Stimulated activated CD8-positive, alpha-beta memory T cell treated with anti-CD3 and anti-CD28 coated beads, Interleukin-12 subunit alpha, Interleukin-12 subunit beta, amount 100 ng/mL, for 24 hours (primary cell): ENCODE data around the gene PRKAR1B.

Experiments used
- DNase-seq: peaks from one replicate; pipeline ENCODE4 v3.0.0-alpha.2; 2020; ENCODE audit errors: extremely low read depth

Gene PRKAR1B

DNA sequence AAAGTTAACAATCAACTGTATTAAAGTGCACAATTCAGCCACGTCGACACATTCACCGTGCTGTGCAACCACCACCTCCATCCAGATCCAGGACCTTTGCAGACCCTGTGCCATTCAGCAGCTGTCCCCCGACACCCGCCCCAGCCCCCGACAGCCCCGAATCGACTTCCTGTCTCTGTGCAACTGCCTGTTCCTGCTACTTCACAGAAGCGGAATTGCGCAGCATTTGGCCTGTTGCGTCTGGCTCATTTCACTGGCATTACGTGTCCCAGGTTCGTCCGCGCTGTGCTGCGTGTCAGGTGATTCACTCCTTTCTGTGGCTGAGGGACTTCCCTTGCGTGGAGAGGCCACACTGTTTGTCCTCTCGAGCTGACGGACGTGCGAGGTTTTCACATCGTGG lies 33.8 kb downstream of the PRKAR1B start:
- no peak for DNase-seq

DNA sequence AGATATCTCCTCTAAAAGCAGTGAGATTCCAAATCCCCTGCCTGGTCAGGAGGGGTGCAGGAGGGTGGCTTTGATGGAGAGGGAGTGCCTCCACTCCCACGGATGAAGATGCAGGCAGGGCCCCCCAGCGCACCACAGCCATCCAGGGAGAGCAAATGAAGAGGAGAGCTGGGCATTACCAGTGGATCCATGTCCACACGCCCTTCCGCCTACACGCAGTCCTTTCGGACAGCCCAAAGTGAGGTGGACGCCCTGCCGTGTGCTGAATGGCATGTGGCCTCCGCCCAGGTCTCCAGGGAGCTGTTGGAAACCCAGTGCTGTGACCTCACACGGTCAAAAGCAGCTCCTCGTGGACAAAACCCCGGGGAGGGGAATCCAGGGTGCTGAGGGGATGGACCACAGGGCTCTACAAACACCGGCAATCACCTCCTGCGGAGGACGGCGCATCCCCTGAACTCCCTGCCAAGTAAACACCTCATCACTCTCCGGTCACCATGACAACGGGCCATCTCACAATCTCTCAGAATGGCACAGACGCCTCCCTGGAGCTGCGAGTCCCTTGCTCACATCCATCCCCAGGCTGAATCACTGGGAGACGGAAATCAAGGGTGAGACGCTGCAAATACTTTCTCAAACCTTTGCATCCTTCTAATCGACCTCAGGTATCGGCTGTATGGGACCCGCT lies 35.6 kb downstream of the PRKAR1B start:
- DNase-seq = no peak

DNA sequence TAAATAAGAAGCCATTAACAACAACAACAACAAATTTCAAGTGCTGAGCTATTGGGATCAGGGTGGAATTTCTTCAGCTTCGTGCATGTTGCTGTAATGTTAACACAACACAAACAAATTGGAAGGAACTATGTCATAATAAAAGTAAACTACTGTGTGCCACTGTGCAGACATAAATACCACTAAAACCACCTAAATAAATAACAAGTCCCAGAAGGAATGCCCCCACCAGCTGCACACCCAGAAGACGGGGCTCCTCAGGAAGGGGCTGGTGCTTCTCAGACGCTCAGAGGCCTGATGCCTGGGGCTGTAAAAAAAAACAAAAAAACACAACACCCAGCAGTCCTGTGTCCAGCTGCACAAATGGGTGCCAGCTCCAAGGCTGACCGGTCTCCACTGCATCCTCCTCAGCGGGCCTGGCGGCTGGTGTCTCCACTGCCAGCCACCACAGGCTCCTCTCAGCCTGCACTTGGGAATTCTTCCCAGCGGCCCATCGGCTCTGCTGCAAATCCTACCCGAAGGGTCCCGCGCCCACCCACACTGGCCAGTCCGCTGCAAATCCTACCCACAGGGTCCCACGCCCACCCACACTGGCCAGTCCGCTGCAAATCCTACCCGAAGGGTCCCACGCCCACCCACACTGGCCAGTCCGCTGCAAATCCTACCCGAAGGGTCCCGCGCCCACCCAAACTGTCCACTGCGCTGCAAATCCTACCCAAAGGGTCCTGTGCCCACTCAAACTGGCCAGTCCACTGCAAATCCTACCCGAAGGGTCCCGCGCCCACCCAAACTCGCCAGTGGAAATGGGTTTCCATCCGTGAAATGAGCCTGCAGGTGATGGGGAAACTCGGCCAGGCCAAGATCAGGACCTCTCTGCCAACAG lies 36.4 kb downstream of the PRKAR1B start:
- DNase-seq = no peak

DNA sequence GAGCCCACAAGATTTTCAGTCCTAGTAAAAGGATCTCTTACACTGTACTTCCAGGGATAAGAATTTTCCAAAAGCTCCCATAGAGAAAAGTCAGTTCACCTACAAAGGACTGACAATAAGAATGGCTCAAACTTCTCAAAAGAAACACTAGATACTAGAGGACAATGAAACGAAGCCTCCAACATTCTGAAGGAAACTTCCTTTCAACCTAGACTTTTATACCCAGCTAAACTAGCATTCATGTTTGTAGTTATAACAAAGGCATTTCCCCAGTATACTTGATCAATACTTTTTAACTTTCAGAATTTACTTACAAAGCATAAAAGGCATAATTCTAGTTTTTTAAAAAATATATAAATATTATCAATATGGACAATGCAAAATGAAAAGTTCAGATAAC lies 41.5 kb downstream of the PRKAR1B start:
- no peak for DNase-seq

DNA sequence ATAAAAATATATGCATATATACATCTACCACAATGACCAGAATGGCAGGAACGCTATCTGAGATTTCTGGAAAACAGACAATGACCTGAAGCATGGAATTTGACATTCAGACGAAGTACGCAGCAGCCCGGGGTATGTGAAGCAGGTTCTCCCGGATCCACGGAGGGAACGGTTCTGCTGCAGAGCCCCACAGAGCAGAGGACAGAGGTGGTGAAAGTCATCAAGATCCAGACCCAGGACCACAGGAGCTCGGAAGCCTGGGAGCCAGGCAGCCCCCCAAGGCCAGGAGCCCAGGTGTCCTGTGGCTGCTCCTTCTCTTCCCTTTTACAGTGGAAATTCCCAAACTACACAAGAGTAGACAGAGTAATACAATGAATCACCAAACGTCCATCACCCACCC lies 42.7 kb downstream of the PRKAR1B start:
- no peak for DNase-seq

DNA sequence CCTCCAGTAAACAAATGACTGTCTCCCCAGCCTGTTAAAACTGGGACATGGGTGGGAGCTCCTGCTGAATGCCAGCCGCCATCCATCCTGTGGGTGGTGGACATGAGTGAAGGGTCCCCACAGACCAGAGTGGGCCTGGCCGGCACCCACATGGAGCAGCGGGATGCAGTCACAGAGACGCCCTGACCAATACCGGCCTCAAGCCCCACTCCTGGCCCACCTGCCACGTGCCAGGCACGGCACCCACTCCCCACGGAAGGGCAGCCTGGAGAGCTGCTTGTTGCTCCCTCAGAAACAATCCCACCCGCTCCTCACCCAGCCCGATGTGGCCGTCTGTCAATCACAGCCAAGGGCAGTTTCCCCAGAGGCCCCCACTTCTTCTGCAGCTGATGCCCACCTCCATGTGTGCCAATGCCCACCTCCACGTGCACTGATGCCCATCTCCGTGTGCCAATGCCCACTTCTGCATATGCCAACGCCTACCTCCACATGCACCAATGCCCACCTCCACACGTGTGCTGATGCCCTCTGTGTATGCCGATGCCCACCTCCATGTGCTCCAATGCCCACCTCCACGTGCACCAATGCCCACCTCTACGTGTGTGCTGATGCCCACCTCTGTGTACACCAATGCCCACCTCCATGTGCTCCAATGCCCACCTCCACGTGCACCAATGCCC lies 43.4 kb downstream of the PRKAR1B start:
- DNase-seq = no peak

DNA sequence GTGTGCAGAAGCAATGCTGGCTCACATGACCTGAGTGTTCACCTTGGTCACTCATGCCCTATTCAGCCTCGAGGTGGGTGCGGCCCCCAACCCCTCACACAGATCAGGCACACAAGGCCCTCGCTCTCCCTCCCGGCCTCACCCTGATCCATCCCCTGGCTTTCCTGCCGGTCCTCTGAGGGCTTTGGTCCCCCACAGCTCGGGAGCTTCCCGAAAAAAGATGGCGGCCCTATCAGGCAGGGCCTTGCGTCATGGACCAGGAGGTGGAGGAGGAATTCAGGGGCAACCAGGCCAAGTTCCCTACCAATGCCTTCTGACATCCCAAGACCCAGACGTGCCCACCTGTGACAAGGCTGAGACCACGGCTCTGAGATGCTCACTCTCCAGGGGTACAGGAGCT lies 44.3 kb downstream of the PRKAR1B start:
- DNase-seq = no peak

DNA sequence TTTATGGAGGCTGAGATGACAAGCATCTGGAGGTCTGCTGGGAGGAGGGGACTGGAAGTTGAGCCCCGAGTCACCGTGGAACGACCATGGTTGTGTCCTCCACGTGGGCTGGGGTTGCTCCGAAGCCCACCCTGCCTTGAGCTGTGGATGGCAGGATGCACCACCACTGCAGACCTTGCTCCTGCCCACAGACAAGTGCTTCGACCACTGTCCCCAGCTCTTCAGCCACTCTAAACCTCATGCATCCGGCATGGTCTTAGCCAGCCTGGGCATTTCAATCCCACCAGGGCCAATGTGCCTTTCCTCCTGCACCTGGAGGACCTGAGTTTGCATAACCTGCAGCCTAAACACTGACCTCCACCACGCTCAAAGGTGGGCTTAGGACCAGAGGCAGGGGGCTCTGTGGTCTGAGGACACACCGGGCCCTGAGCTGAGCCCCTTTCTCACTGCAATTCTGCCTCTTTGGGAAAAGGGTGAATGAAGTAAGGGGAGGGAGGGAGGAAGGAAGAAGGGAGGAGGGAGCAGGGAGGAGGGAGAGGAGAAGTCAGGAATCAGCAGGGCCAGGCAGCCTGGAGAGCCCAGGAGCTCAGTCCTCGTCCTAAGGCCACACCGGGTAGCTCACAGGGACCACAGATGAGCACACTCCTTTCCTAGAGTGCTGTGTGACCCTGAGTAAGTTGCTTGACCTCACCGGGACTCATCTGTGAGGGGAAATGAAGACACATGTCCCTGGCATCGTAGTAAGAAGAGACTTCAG lies 45.4 kb downstream of the PRKAR1B start:
- DNase-seq = no peak

DNA sequence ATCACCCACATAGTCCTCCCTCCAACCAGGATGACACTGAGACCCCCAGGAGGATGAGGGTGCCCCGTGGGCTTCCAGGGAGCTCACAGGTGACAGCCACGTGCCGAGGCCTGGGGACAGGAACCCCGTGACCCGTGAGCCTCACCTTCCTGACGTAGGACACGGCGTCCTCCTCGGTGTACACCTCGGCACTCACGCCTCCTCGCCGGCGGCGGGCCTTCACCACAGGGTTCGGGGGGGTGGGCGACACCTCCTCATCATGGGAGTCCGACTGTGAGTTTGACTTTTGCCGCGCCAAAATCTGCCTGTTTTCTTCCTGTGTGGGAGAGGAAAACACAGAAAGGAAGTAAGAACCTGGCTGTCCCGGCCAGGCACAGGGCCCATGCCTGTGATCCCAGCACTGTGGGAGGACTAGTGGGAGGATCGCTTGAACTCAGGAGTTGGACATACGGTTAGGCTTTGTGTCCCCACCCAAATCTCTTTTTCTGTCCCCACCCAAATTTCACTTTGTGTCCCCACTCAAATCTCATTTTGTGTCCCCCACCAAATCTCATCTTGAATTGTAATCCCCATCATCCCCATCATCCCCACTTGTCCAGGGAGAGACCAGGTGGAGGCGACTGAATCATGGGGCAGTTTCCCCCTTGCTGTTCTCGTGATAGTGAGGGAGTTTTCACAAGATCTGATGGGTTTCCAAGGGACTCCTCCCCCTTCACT lies 46.5 kb downstream of the PRKAR1B start:
- no peak for DNase-seq

DNA sequence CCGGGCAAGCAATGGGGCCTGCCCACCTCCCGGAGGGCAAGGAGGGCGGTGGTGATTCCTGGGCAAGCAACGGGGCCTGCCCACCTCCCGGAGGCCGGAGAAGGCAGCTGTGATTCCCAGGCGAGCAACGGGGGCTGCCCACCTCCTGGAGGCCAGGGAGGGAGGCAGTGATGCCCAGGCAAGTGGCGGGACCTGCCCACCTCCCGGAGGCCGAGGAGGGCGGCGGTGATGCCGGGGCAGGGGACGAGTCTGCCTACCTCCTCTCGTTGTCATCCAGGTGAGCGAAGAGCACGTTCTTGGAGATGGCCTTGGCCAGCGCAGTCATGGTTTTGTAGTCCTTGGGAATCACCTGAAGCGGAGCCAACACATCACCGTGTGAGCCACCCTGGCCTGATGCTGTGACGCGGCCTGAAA lies 50.1 kb downstream of the PRKAR1B start:
- DNase-seq = no peak

DNA sequence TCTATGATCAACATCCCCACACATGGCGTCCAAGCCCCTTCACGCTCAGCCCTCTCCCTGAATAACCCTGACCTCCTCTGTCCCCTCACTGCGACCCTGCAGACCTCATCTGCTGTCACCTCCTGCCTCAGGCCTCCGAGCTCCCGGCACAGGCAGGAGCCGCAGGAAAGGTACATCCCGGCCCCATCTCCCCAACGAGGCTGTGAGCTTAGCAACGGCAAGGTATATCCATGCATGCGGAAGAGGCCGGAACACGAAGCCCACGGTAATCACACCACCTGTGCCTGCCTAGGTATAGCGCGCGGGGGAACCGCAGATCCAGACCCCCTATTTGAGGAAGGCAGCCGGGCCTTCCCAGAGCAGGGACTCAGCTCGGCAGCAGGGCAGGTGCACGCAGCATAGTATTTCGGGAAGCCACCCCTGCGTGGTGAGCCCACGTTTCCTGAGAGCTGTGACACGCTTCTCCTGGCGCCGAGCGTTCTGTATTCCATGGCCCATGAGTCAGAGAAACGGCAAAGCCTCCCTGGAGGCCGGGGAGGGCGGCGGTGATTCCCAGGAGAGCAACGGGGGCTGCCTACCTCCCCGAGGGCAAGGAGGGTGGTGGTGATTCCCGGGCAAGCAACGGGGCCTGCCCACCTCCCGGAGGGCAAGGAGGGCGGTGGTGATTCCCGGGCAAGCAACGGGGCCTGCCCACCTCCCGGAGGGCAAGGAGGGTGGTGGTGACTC lies 50.7 kb downstream of the PRKAR1B start:
- no peak for DNase-seq

DNA sequence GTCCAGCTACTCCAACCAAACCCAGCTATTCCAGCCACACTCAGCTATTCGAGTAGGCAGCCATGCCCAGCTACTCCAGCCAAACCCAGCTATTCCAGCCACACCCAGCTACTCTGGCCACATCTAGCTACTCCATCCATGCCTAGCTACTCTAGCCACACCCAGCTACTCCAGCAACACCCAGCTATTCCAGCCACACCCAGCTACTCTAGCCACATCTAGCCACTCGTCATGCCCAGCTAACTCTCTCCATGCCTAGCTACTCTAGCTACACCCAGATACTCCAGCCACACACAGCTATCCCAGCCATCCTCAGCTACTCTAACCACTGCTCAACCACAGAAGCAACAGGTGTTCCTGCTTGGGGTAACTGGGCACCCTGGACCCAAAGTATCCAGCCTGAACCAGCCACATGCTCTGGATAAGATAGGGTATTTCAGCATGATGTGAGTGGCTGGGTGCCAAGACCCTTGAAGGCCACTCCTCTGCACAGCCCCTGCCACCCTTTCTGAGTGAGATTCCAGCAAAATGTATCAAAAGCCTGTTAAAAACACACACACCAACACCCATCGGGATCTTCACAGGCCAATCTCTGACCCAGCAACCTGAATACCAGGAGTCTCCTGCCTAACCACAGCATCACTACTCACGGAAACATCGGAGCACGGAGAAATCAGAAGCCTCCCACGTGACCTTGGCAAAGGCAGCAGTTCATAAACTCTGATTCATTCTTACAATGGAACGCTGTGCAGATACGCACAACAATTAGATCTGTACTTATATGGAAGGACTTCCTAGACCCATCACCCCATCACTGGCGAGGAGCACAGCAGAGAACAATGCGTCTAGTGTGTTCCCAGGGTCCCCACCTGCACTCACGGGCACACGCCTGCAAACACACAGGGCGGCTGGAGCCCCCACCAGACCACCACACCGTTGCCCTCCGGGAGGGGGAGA lies 52.3 kb downstream of the PRKAR1B start:
- no peak for DNase-seq

DNA sequence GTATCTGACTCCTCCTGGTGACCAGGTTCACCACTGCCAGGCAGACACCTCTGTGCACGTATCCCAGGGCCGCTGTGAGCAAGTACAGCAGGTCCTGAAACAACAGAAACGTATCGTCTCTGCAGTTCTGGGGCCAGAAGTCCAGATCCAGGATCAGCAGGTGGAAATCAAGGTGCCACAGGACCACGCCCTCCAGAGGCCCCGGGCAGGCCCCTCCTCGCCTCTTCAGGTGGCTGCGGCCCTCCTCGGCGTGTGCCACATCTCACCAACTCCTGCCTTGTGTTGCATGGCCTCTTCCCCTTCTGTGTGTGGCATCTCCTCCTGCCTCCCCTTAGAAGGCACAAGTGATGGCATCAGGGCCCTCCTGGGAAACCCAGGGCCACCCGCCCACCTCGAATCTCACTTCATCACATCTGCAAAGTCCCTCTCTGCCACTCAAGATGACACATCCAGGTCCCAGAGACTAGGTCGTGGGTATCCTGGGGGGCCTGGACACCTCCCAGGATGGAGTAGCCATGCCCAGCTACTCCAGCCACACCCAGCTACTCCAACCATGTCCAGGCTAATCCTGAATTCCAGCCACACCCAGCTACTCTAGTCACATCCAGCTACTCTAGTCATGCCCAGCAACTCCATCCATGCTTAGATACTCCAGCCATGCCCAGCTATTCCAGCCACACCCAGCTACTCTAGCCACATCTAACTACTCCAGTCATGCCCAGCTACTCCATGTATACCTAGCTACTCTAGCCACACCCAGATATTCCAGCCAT lies 53.2 kb downstream of the PRKAR1B start:
- DNase-seq = no peak

DNA sequence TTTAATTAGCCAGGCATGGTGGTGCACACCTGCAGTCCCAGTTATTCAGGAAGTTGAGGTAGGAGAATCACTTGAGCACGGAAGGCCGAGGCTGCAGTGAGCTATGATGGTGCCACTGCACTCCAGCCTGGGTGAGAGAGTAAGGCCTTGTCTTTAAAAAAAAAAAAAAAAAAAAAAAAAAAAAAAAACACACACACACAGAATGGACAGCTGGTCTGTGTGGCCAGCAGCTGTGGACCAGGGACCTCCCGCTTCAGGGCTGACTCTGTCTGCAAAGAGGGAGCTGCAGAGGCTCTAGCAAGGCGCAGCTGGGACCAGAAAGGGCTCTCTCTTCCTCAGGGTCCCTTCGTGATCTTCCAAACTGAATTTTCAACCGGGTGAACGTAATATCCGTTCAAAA lies 54.2 kb downstream of the PRKAR1B start:
- DNase-seq = no peak

DNA sequence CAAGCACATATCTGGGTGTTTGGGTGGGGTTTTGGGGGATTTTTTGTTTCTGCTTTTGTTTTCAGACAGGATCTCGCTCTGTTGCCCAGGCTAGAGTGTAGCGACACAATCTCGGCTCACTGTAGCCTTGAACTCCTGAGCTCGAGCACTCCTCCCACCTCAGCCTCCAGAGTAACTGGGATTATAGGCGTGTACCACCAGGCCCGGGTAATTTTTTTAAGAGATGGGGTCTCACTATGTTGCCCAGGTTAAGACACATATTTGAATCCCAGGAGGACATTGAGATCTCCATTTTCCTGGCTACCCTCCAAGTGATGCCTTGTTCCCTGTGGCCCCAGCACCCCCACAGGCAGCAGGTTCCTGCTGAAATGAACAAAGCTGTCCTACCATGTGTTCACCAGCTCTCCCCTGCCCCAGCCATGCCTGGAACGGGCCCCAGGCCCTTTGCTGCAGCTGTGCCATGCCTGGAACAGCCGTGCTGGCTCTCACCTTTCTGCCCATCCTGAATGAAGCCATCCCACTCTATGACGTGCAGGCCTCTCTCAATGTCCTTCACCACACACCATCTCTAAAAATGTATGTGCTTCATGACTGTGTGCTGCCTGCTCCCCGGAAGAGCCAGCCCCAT lies 55.6 kb downstream of the PRKAR1B start:
- no peak for DNase-seq

DNA sequence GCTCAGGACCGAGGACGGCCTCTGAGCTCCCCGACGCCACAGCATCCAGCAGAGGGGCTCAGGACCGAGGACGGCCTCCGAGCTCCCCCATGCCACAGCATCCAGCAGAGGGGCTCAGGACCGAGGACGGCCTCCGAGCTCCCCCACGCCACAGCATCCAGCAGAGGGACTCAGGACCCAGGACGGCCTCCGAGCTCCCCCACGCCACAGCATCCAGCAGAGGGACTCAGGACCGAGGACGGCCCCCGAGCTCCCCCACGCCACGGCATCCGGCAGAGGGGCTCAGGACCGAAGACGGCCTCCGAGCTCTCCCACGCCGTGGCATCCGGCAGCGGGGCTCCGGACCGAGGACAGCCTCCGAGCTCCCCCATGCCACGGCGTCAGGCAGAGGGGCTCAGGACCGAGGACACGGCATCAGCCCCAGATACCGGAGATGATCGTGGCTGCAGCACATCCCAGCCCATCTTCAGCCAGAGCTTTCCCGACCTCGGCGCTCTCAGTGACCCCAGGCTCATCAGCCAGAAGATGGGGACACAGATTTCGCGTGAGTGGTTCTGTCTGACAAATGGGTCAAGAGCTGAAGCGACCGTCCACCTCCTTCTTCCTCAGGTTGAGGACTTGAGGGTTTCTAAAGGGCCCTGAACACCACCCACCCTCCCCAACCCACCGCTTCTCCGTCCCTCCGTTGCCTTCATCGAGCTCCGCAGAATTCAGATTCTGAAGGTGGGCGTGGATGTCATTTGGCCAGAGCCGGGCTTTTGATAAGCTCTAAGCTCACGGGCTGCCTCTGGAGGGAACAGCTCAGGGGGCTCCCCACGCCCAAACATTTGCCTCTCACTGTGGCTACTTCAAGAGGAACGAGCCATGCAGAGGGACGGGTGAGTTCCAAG lies 56.3 kb downstream of the PRKAR1B start:
- no peak for DNase-seq

DNA sequence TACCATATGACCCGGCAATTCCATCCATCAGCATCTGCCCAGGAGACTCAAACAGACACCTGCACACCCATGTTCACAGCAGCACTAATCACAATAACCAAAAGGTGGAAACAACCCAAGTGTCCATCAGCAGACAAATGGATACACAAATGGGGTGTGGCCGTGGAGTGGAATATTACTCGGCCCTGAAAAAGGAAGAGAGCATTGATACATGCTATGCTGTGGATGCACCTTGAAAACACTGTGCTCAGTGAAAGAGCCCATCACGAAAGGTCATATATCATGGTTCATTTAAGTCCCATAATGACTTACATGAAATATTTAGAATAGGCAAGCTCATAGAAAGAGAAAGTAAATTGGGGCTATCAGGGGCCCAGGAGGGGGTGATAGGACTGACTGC lies 58.1 kb downstream of the PRKAR1B start:
- no peak for DNase-seq
